Lung (tissue), 12 donors: Measurements from ENCODE around the gene MINPP1. TPM values are rescaled to one million over a fixed set of nuclear protein-coding genes. Genes with fewer than 3 reads are reported as not detected.

Experiments used
- ATAC-seq: fragments of 200-7000 bp; cut with Tn5 transposase; one replicate; pipeline ENCODE4 v1.9.1; 2020; ENCODE audit warnings: moderate number of reproducible peaks; ENCODE audit not compliant: insufficient read depth, low FRiP score
- DNase-seq, 3 donors: peaks; one replicate each; pipeline ENCODE4 v3.0.0-alpha.2; 2013 to 2017
- H3K27ac ChIP-seq, 2 donors: one replicate each; pipeline ENCODE4 v1.5.1; 2013; ENCODE audit warnings: mild to moderate bottlenecking in 2 of 2, moderate library complexity in 2 of 2, control low read depth in 1 of 2, inconsistent platforms in 1 of 2, low read depth in 1 of 2, low read length in 1 of 2
- H3K27me3 ChIP-seq, 3 donors: one replicate each; pipeline ENCODE4 v1.5.1; 2013; ENCODE audit warnings: low read length in 2 of 3; ENCODE audit not compliant: control insufficient read depth in 3 of 3, insufficient read depth in 3 of 3
- H3K36me3 ChIP-seq, 4 donors: one replicate each; pipeline ENCODE4 v1.5.1; 2013; ENCODE audit warnings: low read length in 4 of 4, mild to moderate bottlenecking in 1 of 4, moderate library complexity in 1 of 4; ENCODE audit not compliant: control insufficient read depth in 4 of 4, insufficient read depth in 4 of 4
- H3K4me1 ChIP-seq, 5 donors: one replicate each; pipeline ENCODE4 v1.5.1; 2013; ENCODE audit warnings: low read length in 5 of 5, mild to moderate bottlenecking in 2 of 5, moderate library complexity in 1 of 5; ENCODE audit not compliant: control insufficient read depth in 5 of 5, insufficient read depth in 5 of 5
- H3K4me3 ChIP-seq: one replicate; pipeline ENCODE4 v1.5.1; 2013; ENCODE audit warnings: mild to moderate bottlenecking, control low read depth, moderate library complexity
- H3K9ac ChIP-seq, 2 donors: one replicate each; pipeline ENCODE4 v1.5.1; 2013; ENCODE audit warnings: low read length in 2 of 2, control low read depth in 1 of 2; ENCODE audit not compliant: insufficient read depth in 1 of 2
- H3K9me3 ChIP-seq, 4 donors: one replicate each; pipeline ENCODE4 v1.5.1; 2013; ENCODE audit warnings: low read length in 3 of 4, mild to moderate bottlenecking in 1 of 4, moderate library complexity in 1 of 4; ENCODE audit not compliant: control insufficient read depth in 4 of 4, insufficient read depth in 3 of 4
- CTCF ChIP-seq: IDR thresholded peaks from 2 replicates; pipeline ENCODE4 v1.5.1; 2012; ENCODE audit warnings: mild to moderate bottlenecking; ENCODE audit errors: control extremely low read depth, extremely low read depth
- WGBS, 2 donors: extraction: QIAGEN DNeasy Blood & Tissue Kit; methylation state at CpG; one replicate each; pipeline ENCODE4 v1.1.7; 2013; 5-methylcytosine and 5-hydroxymethylcytosine counted together
- polyA plus RNA-seq, 2 donors: library from polyadenylated mRNA; stranded (reverse); fragments of 200-250 nt; gene quantifications; one replicate each; pipeline ENCODE4 v1.2.1, GENCODE V29; 2013
- total RNA-seq, 2 donors: library from RNA; depleted of rRNA in 1 of 2; stranded (reverse); fragments of >200 nt in 1 of 2; gene quantifications; one replicate each; pipeline ENCODE4 v1.2.1, GENCODE V29; 2014 to 2021
- donor health status: control.
- donor health status: control.
- donor health status: Bipolar disorder and iron deficiency.
- donor health status: healthy.
- donor health status: DM: yes; HTN: yes; CAD: no.

MINPP1 gene
- total and polyA plus RNA-seq, 4 donors = 8.2 to 31.2 (median 12.4) TPM

GRCh38 chr10:87600581-87600980, 95.9 kb downstream of the MINPP1 start:
- Histone ChIP-seq H3K9ac (no peak overlapping the region), H3K9me3 (no peaks in the 10 kb centered on the region), H3K27me3 (no peaks in the 10 kb centered on the region), H3K27ac (no peak overlapping the region), H3K4me1 (peaks cover 2 to 9% (median 5%) of the 10 kb centered on the region in 5 donors), H3K36me3 (no peaks in the 10 kb centered on the region), H3K4me3 (no peak overlapping the region)
- DNase-seq = no peak
- WGBS, 2 donors = 73 to 94% methylated on average over 1 of the region's 1 CpG
- no peak for ATAC-seq
- TF ChIP-seq CTCF = no peak

Other genes starting within 250 kb of the MINPP1 start
- gene NUTM2D, start 147.1 kb upstream of the MINPP1 start, total RNA-seq = 1 to 10 TPM; 3.7 to 7.8 TPM
- 10 to 100 TPM in 1 of 2 donors, 1 to 10 TPM in 1; 1.8 to 10.8 TPM for gene NUTM2D, start 147.1 kb upstream of the MINPP1 start, polyA plus RNA-seq
- 100 to 1,000 TPM; 100 to 107 TPM for gene PAPSS2, start 155.0 kb downstream of the MINPP1 start, total RNA-seq
- 10 to 100 TPM; 29.0 to 62.1 TPM for gene PAPSS2, start 155.0 kb downstream of the MINPP1 start, polyA plus RNA-seq